ENCODE data around the gene OPTN. TPM values are rescaled to one million over a fixed set of nuclear protein-coding genes. Genes with fewer than 3 reads are reported as not detected.
"Not testable (repeated sequence)": the region's sequence is repeated elsewhere in the genome, so short reads cannot be mapped to it uniquely, and the experiment has no call there.

Gene OPTN
- total RNA-seq: 100 to 1,000 TPM in 3 of 7 donors, 10 to 100 TPM in 4; 42.9 to 133 (median 96.2) TPM
- polyA plus RNA-seq: 10 to 100 TPM; 85.9 to 87.0 TPM
- long read RNA-seq, donor 1, transcript OPTN-205 (14 exons, 3,321 nt): major isoform, 424 of 1,186 reads
- long read RNA-seq, donor 1, transcript OPTN-202 (15 exons, 3,400 nt): minor isoform, 65 of 1,186 reads
- long read RNA-seq, donor 1, partial matches to known transcripts: 394 of 1,186 reads
- long read RNA-seq, donor 1, other reads (novel, unspliced or antisense): 296 of 1,186 reads
- long read RNA-seq, donor 2, transcript OPTN-205 (14 exons, 3,321 nt): major isoform, 10 of 10 reads
- long read RNA-seq, donor 2, partial matches to known transcripts: 0 of 10 reads
- long read RNA-seq, donor 2, other reads (novel, unspliced or antisense): 0 of 10 reads
- long read RNA-seq, donor 3, transcript OPTN-202 (15 exons, 3,400 nt): minor isoform, 15 of 282 reads
- long read RNA-seq, donor 3, transcript OPTN-203 (16 exons, 3,521 nt): minor isoform, 5 of 282 reads
- long read RNA-seq, donor 3, transcript OPTN-205 (14 exons, 3,321 nt): major isoform, 151 of 282 reads
- long read RNA-seq, donor 3, partial matches to known transcripts: 76 of 282 reads
- long read RNA-seq, donor 3, other reads (novel, unspliced or antisense): 35 of 282 reads

- H3K36me3 ChIP-seq: no peaks in the 10 kb centered on the region
- TF ChIP-seq EP300 (IDR thresholded peaks at IDR 0.05) (no peak), POLR2A (IDR thresholded peaks at IDR 0.05) (peak; percentile 39), CTCF (IDR thresholded peaks at IDR 0.05) (peak in 2 of 3 donors; percentile 63 to 75)
- 0 to 1% (median 1%) methylated on average over 27 to 54 of the region's 54 CpGs for WGBS, 3 donors
- peak within 1 kb of the TSS; percentile 98 for H3K4me3 ChIP-seq
- peaks cover 12% of the 10 kb centered on the region for H3K4me1 ChIP-seq (ENCODE audit: insufficient read depth)
- no peaks in the 10 kb centered on the region for H3K9me3 ChIP-seq
- peak; percentile 80 to 90 (median 84) for DNase-seq
- intact Hi-C loops (cut with DNase I): loop anchor here in 1 of 4 donors (10.0 kb wide), 1 partner anchor 835 kb away; no protein-coding TSS in a partner anchor
- no peaks in the 10 kb centered on the region for H3K27me3 ChIP-seq
- peak within 1 kb of the TSS; percentile 76 to 96 for H3K27ac ChIP-seq
Measured at GRCh38 chr10:13099666-13100348, at the start of gene OPTN. Gene OPTN, plus strand, starts transcription at chr10:13100163. Its CDS starts 8,960 bp downstream, at chr10:13109123.

GRCh38 chr10:13051126-13051694 is 48.8 kb upstream of the OPTN start:
- H3K4me1 ChIP-seq (ENCODE audit: insufficient read depth): peaks cover 3% of the 10 kb centered on the region
- H3K36me3 ChIP-seq: no peaks in the 10 kb centered on the region
- 75 to 78% (median 77%) methylated on average over 7 of the region's 7 CpGs for WGBS, 3 donors
- no peak for TF ChIP-seq EP300 (IDR thresholded peaks at IDR 0.05)
- TF ChIP-seq CTCF (IDR thresholded peaks at IDR 0.05): no peak
- TF ChIP-seq POLR2A (IDR thresholded peaks at IDR 0.05): no peak
- H3K27me3 ChIP-seq: no peaks in the 10 kb centered on the region
- no peak for DNase-seq
- no peaks in the 10 kb centered on the region for H3K9me3 ChIP-seq
- H3K4me3 ChIP-seq: no peak overlapping the region
- no peak overlapping the region for H3K27ac ChIP-seq
- intact Hi-C loops (cut with DNase I): loop anchor here in 1 of 4 donors (10.0 kb wide), 1 partner anchor 146 kb away; no protein-coding TSS in a partner anchor

GRCh38 chr10:13053208-13053607 is 46.8 kb upstream of the OPTN start:
- H3K36me3 ChIP-seq; H3K4me1 ChIP-seq (ENCODE audit: insufficient read depth); H3K27ac ChIP-seq; H3K27me3 ChIP-seq; DNase-seq; H3K9me3 ChIP-seq; H3K4me3 ChIP-seq: not testable (repeated sequence)
- intact Hi-C loops (cut with DNase I): loop anchor here in 1 of 4 donors (10.0 kb wide), 1 partner anchor 148 kb away; no protein-coding TSS in a partner anchor
- WGBS, 3 donors: 83 to 94% (median 88%) methylated on average over 1 of the region's 1 CpG

GRCh38 chr10:13053794-13054462 is 46.0 kb upstream of the OPTN start:
- H3K9me3 ChIP-seq: no peaks in the 10 kb centered on the region
- no peaks in the 10 kb centered on the region for H3K27me3 ChIP-seq
- intact Hi-C loops (cut with DNase I): loop anchor here in 1 of 4 donors (10.0 kb wide), 1 partner anchor 149 kb away; no protein-coding TSS in a partner anchor
- no peak overlapping the region for H3K4me3 ChIP-seq
- DNase-seq: no peak
- H3K27ac ChIP-seq: no peak overlapping the region
- no peak for TF ChIP-seq EP300 (IDR thresholded peaks at IDR 0.05)
- no peak for TF ChIP-seq POLR2A (IDR thresholded peaks at IDR 0.05)
- no peak for TF ChIP-seq CTCF (IDR thresholded peaks at IDR 0.05)
- H3K36me3 ChIP-seq: no peaks in the 10 kb centered on the region
- WGBS, 3 donors: 79 to 88% (median 82%) methylated on average over 7 of the region's 7 CpGs
- H3K4me1 ChIP-seq (ENCODE audit: insufficient read depth): peaks cover 3% of the 10 kb centered on the region
